GM21367 (cell line): Measurements from ENCODE around the gene CCDC187.
"Not testable (repeated sequence)": the region's sequence is repeated elsewhere in the genome, so short reads cannot be mapped to it uniquely, and the experiment has no call there.

Experiments used
- ATAC-seq: cut with Tn5 transposase; IDR thresholded peaks from one replicate; pipeline ENCODE4 v1.9.1; 2021; ENCODE audit not compliant: unreplicated experiment

Gene CCDC187

GRCh38 chr9:136303825-136304416 lies at the start of gene CCDC187:
TSS of gene CCDC187 (minus strand) at chr9:136304094. CDS start at chr9:136303830, 264 bp downstream.
- ATAC-seq, result no peak

GRCh38 chr9:136353088-136353487 lies 49.2 kb upstream of the CCDC187 start:
- no peak for ATAC-seq

- ATAC-seq, result no peak
These were observed 48.8 kb upstream of the CCDC187 start for GRCh38 chr9:136352682-136353081.

- not testable (repeated sequence) for ATAC-seq
These were observed 48.0 kb upstream of the CCDC187 start for GRCh38 chr9:136351868-136352267.

- ATAC-seq, result no peak
These were observed 47.4 kb upstream of the CCDC187 start for GRCh38 chr9:136351252-136351800.

- no peak for ATAC-seq
These were observed 45.7 kb upstream of the CCDC187 start for GRCh38 chr9:136349546-136349945.

- no peak for ATAC-seq
These were observed 44.8 kb upstream of the CCDC187 start for GRCh38 chr9:136348691-136349090.

- ATAC-seq, result no peak
These were observed 43.8 kb upstream of the CCDC187 start for GRCh38 chr9:136347472-136348256.

GRCh38 chr9:136346927-136347465 lies 43.1 kb upstream of the CCDC187 start:
- ATAC-seq, result no peak

GRCh38 chr9:136346157-136346481 lies 42.2 kb upstream of the CCDC187 start:
- ATAC-seq, result no peak

- no peak for ATAC-seq
These were observed 41.6 kb upstream of the CCDC187 start for GRCh38 chr9:136345281-136346156.

GRCh38 chr9:136344544-136345280 lies 40.8 kb upstream of the CCDC187 start:
- ATAC-seq, result no peak

GRCh38 chr9:136343884-136344269 lies 40.0 kb upstream of the CCDC187 start:
- ATAC-seq, result no peak

- ATAC-seq, result no peak
These were observed 39.4 kb upstream of the CCDC187 start for GRCh38 chr9:136343121-136343883.

GRCh38 chr9:136342181-136343120 lies 38.6 kb upstream of the CCDC187 start:
- ATAC-seq, result no peak

- no peak for ATAC-seq
These were observed 37.9 kb upstream of the CCDC187 start for GRCh38 chr9:136341769-136342168.

GRCh38 chr9:136341042-136341655 lies 37.3 kb upstream of the CCDC187 start:
- no peak for ATAC-seq

- no peak for ATAC-seq
These were observed 36.6 kb upstream of the CCDC187 start for GRCh38 chr9:136340356-136341041.
